Muscle of back (tissue), 11 donors: ENCODE data around the gene TRERF1. TPM values are rescaled to one million over a fixed set of nuclear protein-coding genes. Genes with fewer than 3 reads are reported as not detected.
"Not testable (repeated sequence)": the region's sequence is repeated elsewhere in the genome, so short reads cannot be mapped to it uniquely, and the experiment has no call there.

Experiments
- DNase-seq, 3 donors: peaks; one replicate each; pipeline versions ENCODE4 v3.0.0 to v3.0.0-alpha.2; 2013
- polyA plus RNA-seq, 10 donors: library from polyadenylated mRNA; unstranded; fragments of 120-200 nt; gene quantifications; one replicate each; pipeline ENCODE4 v1.2.1, GENCODE V29; 2013; ENCODE audit not compliant: insufficient read length in 10 of 10

TRERF1 gene
- polyA plus RNA-seq, 10 donors = 7.1 to 12.6 (median 8.7) TPM

DNA sequence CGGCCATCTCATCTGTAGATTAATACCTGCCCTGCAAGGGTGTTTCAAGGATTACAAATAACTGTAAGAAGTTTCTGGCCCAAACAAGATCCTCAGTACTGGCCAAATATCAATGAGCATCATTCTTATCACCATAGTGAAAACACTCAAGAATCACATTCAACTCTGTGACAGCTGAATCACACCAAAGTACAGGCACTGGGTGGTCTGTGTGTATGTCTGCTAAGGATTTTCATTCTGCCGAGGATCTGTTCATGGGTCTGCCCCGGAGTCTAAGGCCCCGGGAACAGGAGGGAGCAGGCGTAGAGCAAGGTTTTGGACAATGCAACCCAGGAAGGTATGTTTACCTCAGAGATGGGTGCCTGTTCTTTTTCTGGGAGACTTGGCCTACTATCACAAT is 110.5 kb downstream of the TRERF1 start:
- DNase-seq = no peak

DNA sequence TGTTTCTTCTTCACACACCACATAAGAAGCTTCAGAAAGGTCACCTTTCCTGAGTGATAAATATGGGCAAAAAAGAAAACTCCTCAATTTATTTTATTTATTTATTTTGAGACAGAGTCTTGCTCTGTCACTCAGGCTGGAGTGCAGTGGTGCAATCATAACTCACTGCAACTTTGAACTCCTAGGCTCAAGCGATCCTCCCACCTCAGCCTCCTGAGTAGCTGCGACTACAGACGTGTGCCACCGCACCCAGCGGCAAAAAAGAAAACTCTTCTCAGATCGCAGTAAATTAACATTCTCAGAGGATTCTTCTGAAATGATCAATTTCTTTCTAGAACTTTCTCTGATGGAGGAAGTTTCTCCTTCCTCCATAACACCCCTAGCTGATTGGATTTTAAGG is 111.2 kb downstream of the TRERF1 start:
- DNase-seq = no peak

DNA sequence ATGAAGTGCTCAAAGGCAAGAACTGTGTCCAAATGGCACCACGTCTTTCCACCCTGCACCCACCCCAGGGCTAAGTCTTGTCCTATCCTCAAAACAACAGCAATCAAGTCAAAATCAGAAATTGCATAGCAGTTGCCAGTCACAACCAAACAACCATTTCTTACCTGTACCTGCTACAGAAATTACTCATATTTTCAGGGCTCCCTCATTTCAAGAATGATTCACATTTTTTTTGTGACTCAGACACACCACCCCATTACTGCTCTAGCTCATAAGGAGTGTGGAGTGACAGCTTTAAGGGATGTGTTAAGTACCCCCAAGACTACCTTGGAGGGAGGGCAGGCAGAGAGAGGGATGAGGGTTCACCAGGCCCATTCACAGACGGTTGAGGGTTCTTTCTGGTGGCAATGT is 111.7 kb downstream of the TRERF1 start:
- DNase-seq = no peak

DNA sequence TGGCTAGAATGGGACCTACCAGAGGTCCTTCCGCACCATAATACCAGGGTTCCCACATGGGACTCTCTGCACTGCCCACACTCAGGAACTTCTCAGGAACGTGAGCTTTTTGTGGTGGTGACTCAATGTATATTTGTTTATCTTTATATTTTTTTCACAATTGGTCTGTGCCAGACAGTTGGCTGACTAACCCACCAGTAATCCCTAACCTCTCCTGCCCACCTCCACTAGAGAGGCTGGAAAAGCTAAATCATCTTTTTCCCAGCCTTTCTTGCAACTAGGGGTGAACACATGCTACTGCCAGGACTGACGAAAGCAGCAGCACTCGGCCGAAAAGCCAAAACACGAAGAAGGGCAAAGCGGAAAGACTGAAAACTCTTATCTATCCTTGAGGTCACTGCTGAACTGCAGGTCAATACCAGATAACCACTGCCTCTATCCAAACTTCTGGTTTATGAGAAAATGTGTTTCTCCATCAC is 112.9 kb downstream of the TRERF1 start:
- DNase-seq = peak in 1 of 3 donors; percentile 91

DNA sequence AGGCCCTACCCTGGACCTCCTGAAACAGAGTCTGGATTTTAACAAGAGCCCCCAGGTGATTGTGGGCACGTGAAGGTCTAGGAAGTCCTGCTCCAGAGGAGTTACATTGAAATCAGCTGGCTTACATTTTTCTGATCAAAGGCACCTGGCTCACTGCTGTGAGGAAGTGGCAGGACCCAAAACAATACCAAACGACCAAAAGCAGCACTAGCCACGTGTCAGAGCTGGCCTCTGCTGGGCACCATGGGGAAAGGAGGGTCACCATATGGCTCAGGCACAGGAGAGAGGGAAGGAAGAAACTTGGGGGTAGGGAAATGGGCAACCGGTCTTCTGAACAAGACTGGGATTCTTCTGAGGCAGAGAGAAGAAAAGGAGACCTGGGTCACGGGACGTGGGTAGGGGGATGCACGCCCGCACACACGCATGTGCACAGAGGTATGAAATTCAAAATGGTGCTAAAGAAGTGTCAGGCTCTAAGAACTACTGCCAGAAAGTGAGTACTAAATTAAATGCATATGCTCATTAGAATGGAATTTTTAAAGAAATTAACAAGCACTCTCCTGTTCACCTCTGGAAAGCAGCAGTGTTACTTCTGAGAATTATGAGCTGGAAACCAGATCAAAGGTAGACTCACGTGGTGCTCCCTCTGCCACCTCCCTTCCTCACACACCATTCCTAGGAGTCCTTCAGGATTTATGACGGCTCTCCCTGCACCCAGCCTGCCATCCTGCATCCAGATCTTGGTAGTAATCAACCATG is 113.6 kb downstream of the TRERF1 start:
- no peak for DNase-seq

DNA sequence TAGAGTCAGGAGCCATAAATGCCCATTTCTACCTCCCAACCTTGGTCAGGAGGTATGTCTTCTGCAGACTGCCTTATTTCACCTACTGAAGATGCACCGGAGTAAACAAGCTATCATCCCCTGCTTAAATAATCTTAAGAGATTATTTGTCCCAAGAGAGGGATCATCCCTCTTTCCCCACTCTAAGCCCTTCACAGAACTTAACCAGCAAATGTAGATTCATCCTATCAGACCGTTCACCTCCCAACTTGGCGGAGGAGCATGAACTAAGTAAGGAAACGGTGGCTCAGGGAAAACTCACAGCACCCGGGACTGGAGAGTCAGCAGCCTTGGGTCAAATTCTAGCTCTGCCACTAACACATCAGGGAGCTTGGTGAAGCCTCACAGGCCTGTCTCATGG is 115.3 kb downstream of the TRERF1 start:
- no peak for DNase-seq

DNA sequence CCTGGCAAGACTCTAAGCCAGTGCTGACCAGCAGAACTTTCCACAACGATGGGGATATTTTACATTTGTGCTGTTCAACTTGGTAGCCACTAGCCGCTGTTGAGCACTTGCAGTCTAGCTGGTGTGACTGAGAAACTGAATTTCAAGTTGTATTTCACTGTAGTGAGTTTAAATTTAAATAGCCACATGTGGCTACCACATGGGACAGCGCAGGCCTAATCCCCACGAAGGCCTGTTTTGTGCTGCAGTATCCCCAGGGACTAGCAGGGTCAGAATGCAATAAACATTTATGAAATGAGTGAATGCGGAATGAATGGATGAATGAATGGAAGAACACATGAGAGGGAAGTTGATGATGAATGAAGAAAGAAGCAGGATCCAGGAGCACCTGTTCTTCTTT is 115.8 kb downstream of the TRERF1 start:
- no peak for DNase-seq

DNA sequence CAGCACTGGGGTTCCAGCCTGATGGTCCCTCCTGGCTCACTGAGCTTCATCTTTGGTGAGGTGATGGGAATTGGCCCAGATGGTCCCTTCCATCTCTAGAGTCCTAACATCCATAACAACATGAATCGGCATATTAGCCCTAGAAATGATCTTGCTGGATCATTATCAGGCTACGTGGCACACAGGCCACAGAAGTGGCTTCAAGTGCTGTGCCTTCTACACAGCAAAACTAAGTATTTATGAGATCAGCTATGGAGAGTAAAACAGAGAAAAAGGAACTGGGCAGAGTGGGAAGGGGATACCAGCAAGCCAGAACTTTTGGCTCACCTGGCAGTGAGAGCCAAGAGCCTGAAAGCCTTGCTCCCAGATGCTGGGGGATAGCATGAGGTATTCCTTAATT is 116.9 kb downstream of the TRERF1 start:
- DNase-seq = no peak

DNA sequence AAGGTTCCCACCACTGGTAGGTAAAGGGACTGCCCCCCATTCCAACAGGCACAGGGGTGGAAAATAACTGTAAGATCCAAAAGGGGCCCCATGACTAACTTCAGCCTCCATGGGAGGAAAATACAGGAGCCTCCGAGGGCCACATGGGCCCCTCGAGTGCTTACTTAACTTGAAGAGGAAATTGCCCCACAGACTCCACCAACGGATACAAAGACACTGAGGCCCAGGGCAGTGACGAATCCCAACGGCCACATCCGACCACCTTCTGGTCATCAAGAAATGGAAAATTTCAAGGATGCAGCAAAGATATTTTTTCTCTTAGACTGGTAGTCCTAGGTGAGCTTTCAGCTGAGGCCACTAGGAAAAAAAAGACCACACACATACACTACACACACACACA is 118.1 kb downstream of the TRERF1 start:
- no peak for DNase-seq

DNA sequence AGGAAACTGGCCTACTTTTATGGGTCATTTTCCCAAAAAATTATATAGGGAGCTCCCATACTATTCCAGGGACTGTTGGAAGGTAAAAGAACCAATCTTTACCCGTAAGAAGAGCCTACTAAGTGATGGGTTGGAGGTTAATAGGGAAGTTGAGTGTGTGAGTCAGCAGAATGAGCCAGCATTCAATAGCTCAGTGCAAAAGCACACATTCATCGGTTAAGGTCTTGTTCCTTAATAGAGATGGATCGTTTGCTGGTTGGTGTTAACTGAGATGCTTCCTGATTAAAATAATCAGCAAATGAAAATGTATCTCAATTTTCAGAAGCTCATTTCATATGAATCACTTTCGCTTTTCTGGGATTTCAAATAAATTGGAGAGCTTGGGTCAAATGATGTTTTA is 118.8 kb downstream of the TRERF1 start:
- no peak for DNase-seq

DNA sequence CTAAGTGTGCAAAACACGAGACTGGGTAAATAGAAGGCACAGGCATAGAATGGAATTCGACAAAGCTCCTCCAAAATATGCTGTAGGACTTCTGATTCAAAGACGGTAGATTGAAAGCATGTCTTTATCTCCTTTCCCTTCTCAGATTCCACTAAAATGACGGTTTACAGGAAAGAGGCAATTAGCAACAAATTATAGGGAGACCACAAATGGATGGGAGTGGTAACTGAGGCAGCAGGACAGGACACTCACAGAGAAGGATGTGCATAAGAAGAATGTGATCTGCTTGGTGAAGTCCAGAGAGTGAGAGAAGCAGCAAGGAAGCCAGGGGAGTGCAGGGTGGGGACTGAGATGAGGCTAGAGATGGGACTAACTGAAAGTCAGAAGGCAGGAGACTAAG is 120.7 kb downstream of the TRERF1 start:
- no peak for DNase-seq

DNA sequence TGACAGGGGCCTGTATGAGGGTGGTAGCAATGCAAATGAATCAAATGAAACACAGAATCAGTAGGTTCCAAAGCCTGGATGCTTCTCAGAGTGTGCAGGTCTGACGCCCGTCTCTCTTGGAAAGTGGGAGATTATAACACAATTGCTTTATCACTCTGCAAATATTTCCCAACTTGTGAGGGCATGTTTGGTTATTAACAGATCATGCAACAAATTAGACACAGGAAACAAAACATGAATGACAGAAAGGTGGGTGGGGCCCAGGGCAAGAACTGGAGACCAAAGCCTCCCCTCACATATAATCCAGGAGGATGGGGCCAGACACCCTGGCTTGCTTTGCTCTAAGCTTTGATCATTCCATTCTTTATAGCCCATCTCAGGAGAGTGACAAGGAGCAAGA is 125.5 kb downstream of the TRERF1 start:
- no peak for DNase-seq

DNA sequence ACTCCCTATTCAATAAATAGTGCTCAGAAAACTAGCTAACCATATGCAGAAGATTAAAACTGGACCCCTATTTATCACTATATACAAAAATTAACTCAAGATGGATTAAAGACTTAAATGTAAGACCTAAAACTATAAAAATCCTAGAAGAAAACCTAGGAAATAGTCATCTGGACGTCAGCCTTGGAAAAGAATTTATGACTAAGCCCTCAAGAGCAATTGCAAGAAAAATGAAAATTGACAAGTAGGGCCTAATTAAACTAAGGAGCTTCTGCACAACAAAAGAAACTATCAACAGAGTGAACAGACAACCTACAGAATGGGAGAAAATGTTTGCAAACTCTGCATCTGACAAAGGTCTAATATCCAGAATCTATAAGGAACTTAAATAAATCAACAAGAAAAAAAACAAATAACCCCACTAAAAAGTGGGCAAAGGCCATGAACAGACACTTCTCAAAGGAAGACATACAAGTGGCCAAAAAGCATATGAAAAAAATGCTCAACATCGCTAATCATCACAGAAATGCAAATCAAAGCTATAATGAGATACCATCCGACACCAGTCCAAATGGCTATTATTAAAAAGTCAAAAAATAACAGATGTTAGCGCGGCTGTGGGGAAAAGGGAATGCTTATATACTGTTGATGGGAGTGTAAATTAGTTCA is 126.9 kb downstream of the TRERF1 start:
- not testable (repeated sequence) for DNase-seq

DNA sequence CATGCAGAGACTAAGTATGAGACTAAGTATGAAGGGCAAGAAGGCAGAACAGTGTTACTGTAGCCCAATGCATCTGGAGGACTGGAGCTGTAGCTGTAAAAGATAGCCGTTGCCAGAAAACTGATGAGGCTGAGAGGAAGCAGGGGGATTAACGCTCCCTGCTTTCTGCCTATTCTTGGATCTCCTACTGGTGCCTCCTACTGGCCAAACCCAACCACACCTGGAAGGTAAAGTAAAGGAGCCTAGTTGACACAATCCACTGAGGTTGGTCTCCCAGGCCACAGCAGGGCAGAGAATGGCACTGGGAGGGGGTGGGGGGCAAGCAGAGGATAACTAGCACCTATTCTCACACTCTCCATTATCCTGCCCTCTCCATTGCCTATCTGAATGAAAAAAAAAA is 129.1 kb downstream of the TRERF1 start:
- DNase-seq = no peak

DNA sequence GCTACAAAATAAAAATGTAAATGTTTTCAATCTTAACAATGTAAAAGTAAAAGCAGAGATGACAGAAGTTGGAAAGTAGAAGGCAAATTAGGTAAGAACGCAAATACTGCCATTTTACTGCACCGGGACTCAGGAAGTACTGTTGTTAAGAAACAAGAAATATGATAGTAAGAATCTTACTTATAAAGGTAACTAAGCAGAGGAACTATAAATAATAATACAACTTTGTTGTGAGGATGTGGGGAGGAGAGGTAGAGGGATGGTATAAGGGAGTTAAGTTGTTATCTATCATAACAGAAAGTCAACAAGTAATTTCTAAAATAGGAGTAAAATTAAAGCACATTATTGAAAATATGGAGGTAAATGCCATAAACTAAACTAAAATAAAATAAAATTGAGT is 129.8 kb downstream of the TRERF1 start:
- no peak for DNase-seq

DNA sequence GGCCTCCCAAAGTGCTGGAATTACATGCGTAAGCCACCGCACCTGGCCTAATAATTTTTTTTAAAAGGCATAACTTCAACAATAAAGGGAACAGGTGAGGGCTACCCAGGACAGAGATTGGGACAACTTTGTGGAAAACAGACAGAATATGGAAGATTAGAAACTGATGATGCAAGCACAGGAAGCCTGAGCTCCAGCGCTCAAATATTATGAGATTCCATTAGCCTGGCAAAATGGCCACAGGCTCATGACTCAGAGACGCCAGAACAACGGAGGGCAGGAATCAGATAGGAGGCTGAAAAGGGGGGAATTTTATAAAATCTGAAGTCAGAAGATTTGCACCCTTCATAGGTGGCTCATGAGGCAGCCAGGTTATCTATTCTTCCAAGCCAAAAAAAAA is 131.0 kb downstream of the TRERF1 start:
- no peak for DNase-seq

DNA sequence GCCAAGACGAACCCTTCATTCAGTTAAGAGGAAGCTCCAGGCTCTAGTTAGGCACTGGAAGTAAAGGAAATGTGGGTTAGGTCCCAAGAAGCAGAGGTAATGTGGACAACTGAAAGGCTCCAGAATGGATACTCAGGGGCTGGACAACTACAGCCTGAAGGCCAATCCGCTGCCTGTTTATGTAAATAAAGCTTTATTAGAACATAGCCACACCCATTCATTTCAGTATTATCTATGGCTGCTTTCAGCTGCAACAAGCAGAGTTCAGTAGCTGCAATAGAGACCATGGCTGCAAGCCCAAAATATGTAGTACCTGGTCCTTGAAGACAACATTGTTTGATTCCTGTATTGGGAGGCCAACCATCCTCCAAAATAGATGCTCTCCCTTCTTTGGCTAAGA is 133.2 kb downstream of the TRERF1 start:
- no peak for DNase-seq

DNA sequence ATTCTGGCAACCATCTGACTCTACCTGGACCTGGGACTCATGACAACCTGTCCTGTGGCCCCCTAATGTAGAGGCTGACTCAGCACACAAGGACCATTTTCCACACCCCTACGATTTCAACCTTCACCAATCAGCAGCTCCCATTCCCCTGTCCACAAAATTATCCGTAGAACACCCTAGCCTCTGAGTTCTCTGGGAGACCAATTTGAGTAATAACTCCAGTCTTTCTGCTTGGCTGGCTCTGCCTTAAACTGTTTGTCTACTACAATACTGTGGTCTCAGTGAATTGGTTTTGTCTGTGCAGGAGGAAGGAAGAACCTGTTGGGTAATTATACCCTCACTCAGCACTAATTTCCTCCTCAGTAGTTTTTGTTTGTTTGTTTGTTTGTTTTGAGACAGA is 134.7 kb downstream of the TRERF1 start:
- DNase-seq = no peak

DNA sequence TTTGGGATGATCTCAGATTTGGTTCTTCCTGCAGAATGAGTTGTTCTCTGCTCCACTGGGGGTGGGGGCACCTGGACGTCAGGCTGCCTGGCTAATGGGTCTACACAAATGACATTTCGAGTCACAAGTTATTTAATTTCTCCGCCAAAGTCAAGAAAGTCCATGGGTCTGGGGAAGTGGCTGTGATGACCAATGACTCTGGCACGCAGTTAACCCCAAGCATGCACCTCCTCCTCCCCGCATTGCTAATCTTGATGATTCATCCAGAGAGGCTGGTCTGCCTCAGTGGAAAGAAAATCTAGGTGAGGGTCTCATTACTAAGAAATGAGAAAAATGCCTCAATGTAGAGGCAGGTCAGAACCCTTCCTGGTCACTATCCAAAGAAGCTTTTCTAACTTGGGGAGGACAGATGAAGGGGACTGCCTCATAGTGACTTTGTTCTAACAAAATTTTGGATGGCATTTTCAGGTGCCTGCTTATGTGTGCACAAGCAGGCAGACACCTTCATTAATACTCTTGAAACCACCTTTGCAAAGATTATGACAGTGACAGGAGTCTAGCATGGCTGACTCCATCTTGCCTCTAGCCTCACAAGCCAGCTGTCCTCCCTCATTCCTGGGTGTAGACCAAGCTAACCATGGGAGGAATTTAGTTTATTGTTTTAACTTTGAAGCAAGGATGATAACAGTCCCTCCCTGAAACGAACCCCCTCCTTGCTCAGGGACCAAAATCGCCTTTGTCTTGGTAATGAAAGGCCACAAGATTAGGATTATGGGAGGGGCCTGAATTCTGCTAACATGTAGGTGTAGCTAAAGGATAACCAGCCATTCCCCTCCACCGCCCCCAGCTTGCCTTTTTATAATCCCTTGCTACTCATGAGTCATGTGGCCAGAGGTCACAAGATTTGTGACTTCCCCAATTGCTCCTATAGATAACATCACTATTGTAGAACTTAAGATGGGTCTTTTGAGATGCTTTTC is 135.4 kb downstream of the TRERF1 start:
- peak in 1 of 3 donors; percentile 94 for DNase-seq

DNA sequence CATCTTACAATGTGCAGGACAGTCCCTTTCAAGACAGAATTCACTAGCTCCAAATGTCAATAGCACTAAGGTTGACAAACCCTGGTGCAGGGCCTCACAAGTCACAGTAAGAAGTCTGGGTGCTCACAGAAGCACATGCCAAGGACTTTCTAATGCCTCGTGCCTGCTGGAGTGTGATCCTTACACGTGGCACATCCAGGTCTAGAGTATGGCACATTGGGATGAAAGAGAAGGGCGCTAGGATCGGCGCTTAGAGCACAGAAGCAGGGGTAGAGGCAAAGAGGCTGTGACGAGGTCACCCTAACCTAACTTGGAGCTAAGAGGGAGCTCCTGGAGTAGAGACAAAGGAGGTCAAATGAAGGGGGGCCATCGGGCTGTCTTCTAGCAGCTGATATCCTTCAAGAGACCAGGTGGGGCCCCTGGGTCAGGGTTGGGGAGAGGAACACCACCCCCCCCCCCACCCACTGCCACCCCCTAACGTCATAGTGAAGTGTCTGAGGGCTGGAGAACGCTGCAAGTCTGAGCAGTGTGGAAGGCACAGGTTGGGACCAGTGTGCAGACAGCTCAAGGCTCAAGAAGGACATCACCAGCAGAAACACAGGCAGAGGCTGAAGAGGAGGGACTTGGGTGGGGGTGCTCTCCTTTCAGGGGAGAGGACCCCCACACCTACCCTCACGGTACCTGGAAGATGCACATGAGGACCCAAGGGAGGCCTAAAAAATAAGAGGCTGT is 136.3 kb downstream of the TRERF1 start:
- no peak for DNase-seq

DNA sequence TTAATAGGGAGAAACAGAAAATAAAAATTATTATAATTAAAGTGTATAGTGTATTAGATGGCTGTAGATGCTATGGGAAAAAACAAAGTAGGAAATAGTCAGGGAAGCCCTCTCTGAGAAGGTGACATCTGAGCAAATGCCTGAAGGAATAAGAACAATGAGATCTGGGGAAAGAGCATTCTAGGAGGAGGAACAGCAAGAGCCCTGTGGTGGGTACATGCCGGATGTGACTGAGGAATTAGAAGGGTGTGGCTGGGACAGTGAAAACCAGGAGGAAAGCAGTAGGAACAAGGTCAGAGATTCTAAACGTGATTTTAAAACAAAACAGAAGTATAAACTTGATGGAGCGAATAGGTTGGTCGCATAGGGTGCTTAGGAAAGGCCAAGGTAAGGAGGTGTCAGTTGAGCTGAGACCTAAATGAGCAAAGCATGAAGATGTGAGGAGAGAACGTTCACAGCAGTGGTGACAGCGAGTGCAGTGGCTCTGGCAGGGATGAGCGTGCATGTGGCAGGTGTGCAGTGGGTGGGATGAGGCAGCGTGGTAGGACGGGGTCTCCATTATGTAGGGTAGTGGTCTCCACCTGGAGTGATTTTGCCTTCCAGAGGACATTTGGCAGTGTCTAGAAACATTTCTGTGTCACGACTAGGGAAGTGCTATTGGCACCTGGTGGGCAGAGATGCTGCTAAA is 137.0 kb downstream of the TRERF1 start:
- DNase-seq = no peak
